GM21423 (cell line): Measurements from ENCODE around the gene MUC4.
"Not testable (repeated sequence)": the region's sequence is repeated elsewhere in the genome, so short reads cannot be mapped to it uniquely, and the experiment has no call there.

Experiments used
- ATAC-seq: cut with Tn5 transposase; IDR thresholded peaks from one replicate; pipeline ENCODE4 v1.9.1; 2021; ENCODE audit warnings: mild to moderate bottlenecking, moderate library complexity; ENCODE audit not compliant: unreplicated experiment

The MUC4 gene

GRCh38 chr3:195720831-195721506, 90.8 kb downstream of the MUC4 start, which contains the start of gene MUC20:
TSS of gene MUC20 (plus strand) at chr3:195720978. CDS start at chr3:195721008, 30 bp downstream.
- ATAC-seq: not testable (repeated sequence)

DNA sequence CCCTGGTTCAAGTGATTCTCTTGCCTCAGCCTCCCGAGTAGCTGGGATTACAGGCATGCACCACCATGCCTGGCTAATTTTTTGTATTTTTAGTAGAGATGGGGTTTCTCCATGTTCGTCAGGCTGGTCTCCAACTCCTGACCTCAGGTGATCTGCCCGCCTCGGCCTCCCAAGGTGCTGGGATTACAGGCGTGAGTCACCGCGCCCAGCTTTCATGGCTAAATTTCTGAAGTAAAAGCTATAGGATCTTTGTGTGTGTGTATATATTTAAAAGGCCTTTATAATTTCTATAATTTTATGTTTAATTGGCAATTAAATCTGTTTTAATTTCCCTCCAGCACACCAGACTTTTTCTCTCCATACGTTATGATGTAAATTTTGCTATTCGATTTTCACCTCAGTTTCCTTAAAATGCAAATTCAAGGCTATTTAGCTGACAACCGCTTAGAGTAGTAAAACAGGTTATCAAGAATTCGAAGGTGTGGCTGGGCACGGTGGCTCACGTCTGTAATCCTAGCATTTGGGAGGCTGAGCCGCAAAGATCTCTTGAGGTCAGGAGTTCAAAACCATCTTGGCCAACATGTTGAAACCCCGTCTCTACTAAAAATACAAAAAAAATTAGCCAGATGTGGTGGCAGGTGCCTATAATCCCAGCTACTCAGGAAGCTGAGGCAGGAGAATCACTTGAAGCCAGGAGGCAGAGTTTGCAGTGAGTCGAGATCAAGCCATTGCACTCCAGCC, 92.0 kb downstream of the MUC4 start:
- not testable (repeated sequence) for ATAC-seq

DNA sequence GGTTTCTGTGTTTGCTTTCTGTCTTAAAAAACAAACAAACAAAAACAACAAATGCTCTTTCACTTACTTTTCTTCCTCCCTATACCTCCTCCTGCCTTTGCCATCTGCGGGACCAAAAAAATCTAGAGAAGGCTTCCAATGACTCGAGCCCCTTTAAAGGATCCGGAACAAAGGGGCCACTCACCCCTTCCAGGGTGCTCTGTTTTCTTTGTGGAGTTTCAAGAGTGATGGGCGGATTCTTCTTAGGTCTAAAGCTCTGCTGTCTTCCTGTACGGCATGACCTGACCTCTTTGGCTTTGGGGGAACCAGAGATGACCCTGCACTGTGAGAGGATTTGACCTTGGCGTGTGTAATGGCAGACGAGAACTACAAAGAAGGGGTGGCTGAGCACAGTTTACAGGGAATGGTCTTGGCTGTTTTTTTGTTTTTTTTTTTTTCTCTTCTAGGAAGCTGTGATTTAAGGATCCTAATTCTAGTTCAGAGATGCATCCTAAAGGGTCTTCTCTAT, 93.2 kb downstream of the MUC4 start:
- ATAC-seq: no peak

DNA sequence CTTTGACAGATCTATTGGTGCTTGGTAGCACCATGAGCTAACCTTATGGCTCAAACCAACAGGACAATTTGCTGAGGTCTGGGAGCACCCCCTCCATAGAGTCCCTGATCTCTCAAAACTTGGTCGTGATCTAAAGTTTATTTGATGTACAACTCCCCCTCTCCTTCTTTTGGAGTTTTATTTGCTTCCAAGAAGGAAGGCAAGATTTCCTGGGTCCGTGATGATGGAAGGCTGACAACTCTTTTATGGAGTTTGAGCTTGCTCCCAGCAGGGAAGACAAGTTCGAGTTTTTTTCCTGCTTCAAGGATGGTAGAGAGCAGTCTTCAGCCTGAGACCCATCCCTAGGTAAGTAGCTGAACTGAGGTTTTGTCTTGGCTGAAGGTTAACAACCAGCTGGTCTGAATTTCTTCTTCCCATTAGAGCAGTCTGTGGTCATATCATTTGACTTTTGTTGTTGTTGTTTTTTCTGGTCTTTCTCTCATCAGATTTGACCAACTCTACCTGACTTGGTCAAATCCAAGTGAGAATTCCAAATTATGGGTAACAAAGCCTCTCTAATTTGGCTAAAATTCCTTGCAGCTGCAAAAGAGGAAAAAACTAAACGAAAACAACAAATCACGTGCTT, 93.8 kb downstream of the MUC4 start:
- no peak for ATAC-seq

DNA sequence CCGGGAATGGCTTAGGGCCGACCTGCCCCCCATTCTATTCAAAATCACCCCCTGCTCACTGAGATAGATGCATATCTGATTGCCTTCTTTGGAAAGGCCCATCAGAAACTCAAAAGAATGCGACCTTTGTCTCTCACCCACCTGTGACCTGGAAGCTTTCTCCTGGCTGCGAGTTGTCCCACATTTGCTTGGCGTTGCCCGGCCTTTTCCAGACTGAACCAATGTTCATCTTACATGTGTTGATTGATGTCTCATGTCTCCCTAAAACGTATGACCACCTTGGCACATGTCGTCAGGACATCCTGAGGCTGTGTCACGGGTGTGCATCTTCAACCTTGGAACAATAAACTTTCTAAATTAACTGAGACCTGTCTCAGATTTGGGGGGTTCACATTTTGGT, 94.3 kb downstream of the MUC4 start:
- no peak for ATAC-seq

- no peak for ATAC-seq
These were observed 96.0 kb downstream of the MUC4 start for GRCh38 chr3:195715583-195716266.

GRCh38 chr3:195715134-195715533, 96.6 kb downstream of the MUC4 start:
- no peak for ATAC-seq

DNA sequence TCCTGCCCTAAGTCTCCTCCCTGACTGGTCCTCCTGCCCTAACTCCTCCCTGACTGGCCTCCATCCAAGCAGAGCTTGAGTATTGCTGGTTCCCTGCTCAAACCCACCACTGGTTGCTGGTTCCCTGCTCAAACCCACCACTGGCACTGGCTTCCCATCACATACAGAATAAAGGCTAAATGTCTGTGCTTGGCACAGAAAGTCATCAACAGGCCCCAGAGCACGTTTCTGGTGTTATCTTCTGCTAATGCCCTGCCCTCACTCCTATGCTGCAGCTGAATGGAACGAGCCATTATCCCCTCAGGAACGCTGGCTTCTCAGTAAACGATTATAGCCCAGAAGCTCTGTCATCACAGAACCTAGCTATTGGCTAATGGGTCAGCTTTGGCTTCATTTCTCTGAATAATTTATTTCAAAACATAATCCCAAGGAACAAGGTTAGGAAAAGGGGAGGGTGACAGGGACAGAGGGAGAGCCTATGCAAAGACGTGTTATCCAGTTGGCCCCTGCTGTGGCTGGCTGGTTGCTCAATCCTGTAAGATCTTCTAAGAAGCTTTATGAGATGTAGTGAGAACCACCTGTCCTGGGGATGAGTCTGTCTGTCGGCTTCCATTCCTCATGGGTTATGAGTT, 97.2 kb downstream of the MUC4 start:
- ATAC-seq: no peak

GRCh38 chr3:195713150-195713549, 98.6 kb downstream of the MUC4 start:
- not testable (repeated sequence) for ATAC-seq

DNA sequence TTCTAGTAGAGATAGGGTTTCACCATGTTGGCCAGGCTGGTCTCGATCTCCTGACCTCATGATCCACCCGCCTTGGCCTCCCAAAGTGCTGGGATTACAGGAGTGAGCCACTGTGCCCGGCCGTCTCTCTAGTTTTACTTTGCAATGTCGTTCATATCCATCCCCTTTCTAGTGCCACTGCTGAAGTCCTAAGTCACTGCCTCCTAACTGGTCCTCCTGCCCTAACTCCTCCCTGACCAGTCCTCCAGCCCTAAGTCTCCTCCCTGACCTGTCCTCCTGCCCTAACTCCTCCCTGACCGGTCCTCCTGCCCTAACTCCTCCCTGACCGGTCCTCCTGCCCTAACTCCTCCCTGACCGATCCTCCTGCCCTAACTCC, 99.2 kb downstream of the MUC4 start:
- ATAC-seq: not testable (repeated sequence)

GRCh38 chr3:195711813-195712534, 99.8 kb downstream of the MUC4 start:
- ATAC-seq: no peak

GRCh38 chr3:195711091-195711812, 100.5 kb downstream of the MUC4 start:
- not testable (repeated sequence) for ATAC-seq

DNA sequence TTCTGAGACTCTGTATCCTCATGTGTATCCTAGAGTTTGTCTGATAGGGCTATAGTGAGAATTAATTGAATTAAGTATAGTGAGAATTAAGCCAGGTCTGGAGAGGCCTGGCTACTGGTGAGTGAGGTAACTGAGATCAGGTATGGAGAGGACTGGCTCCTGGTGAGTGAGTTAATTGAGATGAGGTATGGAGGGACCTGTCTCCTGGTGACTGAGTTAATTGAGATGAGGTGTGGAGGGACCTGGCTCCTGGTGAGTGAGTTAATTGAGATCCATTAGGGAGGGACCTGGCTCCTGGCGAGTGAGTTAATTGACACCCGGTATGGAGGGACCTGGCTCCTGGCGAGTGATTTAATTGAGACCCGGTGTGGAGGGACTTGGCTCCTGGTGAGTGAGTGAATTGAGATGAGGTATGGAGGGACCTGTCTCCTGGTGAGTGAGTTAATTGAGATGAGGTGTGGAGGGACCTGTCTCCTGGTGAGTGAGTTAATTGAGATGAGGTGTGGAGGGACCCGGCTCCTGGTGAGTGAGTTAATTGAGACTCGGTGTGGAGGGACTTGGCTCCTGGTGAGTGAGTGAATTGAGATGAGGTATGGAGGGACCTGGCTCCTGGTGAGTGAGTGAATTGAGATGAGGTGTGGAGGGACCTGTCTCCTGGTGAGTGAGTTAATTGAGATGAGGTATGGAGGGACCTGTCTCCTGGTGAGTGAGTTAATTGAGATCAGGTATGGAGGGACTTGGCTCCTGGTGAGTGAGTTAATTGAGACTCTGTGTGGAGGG, 101.4 kb downstream of the MUC4 start:
- ATAC-seq: not testable (repeated sequence)

DNA sequence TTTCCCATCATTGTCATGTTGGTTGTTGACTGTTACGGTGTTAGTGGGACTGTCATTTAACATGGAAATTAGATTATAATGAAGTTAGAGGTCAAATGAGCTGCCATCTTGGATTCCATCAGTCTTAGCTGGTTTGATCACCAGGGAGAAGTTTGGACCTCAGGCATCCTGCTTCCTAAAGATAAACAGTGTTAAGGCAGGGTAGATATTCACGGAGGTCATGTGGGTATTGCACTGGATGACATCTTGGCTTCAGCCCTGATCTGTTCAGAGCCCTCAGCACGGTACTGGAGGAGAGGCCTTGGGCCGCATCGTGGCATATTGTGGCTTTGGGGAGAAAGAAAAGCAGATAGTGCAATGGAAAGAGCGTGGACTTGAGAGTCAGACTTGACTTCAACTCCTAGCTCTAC, 102.0 kb downstream of the MUC4 start:
- ATAC-seq: no peak

DNA sequence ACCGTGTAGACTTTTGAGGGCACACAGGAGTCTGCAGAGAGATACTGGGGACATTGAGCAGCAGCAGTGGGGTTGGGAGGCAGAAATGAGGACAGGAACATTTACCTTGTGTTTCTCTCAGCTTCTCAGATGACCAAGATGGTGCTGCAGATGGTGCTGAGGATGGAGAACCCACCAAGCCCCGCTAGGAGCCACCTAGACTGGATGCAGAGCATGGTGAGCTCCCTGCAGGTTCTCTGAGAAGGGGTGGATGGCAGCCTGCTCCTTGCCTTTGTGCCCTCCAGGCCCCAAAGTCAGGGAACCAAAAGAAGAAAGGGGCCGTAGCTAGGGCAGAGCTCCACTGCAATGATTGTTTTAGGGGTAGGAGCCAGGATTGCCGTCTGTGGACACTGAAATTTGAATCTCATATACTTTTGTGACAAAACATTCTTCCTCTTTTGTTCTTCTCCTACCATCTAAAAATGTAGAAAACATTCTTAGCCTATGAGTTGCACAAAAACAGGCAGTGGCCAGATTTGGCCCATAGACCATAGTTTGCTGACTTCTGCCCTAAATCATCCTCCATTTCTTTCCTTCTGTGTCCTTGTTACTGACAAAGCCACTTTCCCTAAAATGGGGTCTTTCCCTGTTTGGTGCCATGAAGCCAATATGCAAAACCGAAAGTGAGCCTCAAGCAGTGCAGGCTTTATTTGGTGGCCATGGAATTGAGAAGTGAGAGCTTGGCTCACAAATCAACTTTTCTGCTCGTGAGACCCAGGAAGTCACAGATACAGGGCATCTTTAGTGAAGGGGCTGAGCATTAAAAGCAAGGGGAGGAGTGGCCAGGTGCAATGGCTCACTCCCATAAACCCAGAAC, 102.9 kb downstream of the MUC4 start:
- no peak for ATAC-seq

GRCh38 chr3:195708061-195708460, 103.7 kb downstream of the MUC4 start:
- ATAC-seq: no peak

DNA sequence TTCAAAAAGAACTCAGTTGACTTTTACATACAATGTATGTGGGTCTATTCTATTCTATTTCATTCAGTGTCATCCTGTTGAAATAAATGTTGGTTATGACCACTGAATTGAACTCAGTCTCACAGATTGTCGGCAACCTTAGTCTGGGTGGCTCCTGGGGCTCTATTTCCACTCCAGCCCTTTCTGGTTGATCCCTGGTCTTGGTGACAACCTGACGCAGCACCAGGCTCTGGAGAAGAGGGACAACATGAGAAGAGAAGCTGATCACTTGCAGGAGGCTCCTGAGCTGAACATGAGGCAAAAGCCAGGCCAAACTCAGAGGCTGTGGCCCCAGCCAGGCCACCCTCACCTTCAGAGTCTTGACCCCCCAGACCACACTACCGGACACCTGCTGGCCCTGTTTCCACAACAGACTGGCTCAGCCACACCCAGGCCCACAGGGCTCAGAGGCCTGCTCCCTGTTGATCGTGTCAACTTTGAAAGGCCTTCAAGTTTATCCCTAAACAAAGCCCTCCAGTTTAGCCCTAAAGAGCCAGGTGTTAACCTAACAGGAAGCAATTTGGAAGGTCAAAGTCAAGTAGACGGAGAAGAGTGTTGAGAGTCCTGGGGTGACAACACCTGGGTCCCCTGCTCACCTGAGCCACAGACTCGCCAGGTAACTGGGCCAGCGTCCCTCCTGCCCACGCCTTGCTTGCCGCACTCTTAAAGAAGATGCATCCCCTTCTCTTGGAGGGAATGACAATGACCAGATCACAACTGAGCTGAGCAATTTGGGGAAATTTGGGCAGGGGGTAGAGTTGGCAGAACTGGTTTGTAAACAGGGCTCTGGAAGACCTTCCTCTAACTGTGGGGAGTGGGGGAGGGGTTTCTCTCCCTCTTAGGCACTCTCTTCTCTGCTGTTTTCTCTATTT, 106.4 kb downstream of the MUC4 start:
- ATAC-seq: no peak
